GM19395 (cell line): ENCODE results near the gene BUD23.

Experiments
- ATAC-seq: cut with Tn5 transposase; IDR thresholded peaks from one replicate; pipeline ENCODE4 v1.9.1; 2021; ENCODE audit warnings: mild to moderate bottlenecking, moderate library complexity; ENCODE audit not compliant: unreplicated experiment

The BUD23 gene

GRCh38 chr7:73740212-73740611 is 56.8 kb downstream of the BUD23 start:
- ATAC-seq, result no peak

- no peak for ATAC-seq
Observed at GRCh38 chr7:73740771-73741170, 57.4 kb downstream of the BUD23 start.

- no peak for ATAC-seq
Observed at GRCh38 chr7:73741600-73741999, 58.2 kb downstream of the BUD23 start.

- ATAC-seq, result no peak
Observed at GRCh38 chr7:73742338-73742752, 58.9 kb downstream of the BUD23 start.

- no peak for ATAC-seq
Observed at GRCh38 chr7:73742753-73743641, 59.6 kb downstream of the BUD23 start.

- no peak for ATAC-seq
Observed at GRCh38 chr7:73746378-73746777, 63.0 kb downstream of the BUD23 start.
